ENCODE measurements around the gene SLC24A5.

The SLC24A5 gene

GRCh38 chr15:48119277-48119676 is 1.5 kb upstream of the SLC24A5 start:
- DNase-seq = no peak

- DNase-seq = no peak
These were observed 1.1 kb downstream of the SLC24A5 start for GRCh38 chr15:48121849-48122248.

GRCh38 chr15:48126667-48127355 is 6.0 kb downstream of the SLC24A5 start:
- DNase-seq = no peak

- DNase-seq = no peak
These were observed 10.5 kb downstream of the SLC24A5 start for GRCh38 chr15:48131324-48131723.

GRCh38 chr15:48132874-48133273 is 12.1 kb downstream of the SLC24A5 start:
- no peak for DNase-seq

GRCh38 chr15:48143856-48144255 is 23.1 kb downstream of the SLC24A5 start:
- no peak for DNase-seq

GRCh38 chr15:48144889-48145288 is 24.1 kb downstream of the SLC24A5 start:
- DNase-seq = no peak

- no peak for DNase-seq
These were observed 25.1 kb downstream of the SLC24A5 start for GRCh38 chr15:48145923-48146322.

GRCh38 chr15:48147358-48147757 is 26.6 kb downstream of the SLC24A5 start:
- DNase-seq = no peak

GRCh38 chr15:48149858-48150257 is 29.1 kb downstream of the SLC24A5 start:
- DNase-seq = no peak

- no peak for DNase-seq
These were observed 32.7 kb downstream of the SLC24A5 start for GRCh38 chr15:48153526-48153925.

GRCh38 chr15:48168616-48169015 is 47.8 kb downstream of the SLC24A5 start:
- no peak for DNase-seq

GRCh38 chr15:48170981-48171380 is 50.2 kb downstream of the SLC24A5 start:
- DNase-seq = no peak

- DNase-seq = no peak
These were observed 54.3 kb downstream of the SLC24A5 start for GRCh38 chr15:48175126-48175525.

- no peak for DNase-seq
These were observed 55.3 kb downstream of the SLC24A5 start for GRCh38 chr15:48176112-48176511.

- peak; percentile 15 for DNase-seq
These were observed 56.2 kb downstream of the SLC24A5 start for GRCh38 chr15:48176957-48177356.

GRCh38 chr15:48177383-48177765 is 56.6 kb downstream of the SLC24A5 start:
- peak; percentile 29 for DNase-seq

- peak; percentile 55 for DNase-seq
These were observed 57.2 kb downstream of the SLC24A5 start, which contains the start of gene MYEF2 for GRCh38 chr15:48177766-48178647. MYEF2 (minus strand) TSS chr15:48178295; CDS start chr15:48178237, 58 bp downstream.

GRCh38 chr15:48178648-48178931 is 57.8 kb downstream of the SLC24A5 start:
- no peak for DNase-seq

- no peak for DNase-seq
These were observed 62.0 kb downstream of the SLC24A5 start for GRCh38 chr15:48182749-48183148.

- no peak for DNase-seq
These were observed 64.7 kb downstream of the SLC24A5 start for GRCh38 chr15:48185529-48185928.

GRCh38 chr15:48186271-48186670 is 65.5 kb downstream of the SLC24A5 start:
- no peak for DNase-seq

- peak; percentile 59 for DNase-seq
These were observed 70.3 kb downstream of the SLC24A5 start for GRCh38 chr15:48190932-48191573.
